GM12878 (cell line): ENCODE data around the gene ELOA2. TPM values are rescaled to one million over a fixed set of nuclear protein-coding genes. Genes with fewer than 3 reads are reported as not detected.

Experiments used
- ATAC-seq: fragments of 200-7000 bp; cut with Tn5 transposase; 3 replicates; pipeline ENCODE4 v1.9.1; 2020; ENCODE audit warnings: mild to moderate bottlenecking, moderate library complexity
- BruUV-seq: library from RNA; stranded (reverse); fragments of 400-500 nt; replicated peaks from 2 replicates; lab custom pipeline; 2021; lab: Mats Ljungman, UMichigan
- CTCF ChIA-PET: fragments of 300-600 bp; sonication (Branson Sonifier 250); formaldehyde crosslinking; extraction: SDS; loops from one replicate; lab custom pipeline; 2021; ENCODE audit warnings: inconsistent platforms; lab: Yijun Ruan, JAX
- POLR2A ChIA-PET: fragments of 350-600 bp; formaldehyde crosslinking; extraction: SDS; loops from one replicate; lab custom pipeline; 2021; ENCODE audit warnings: inconsistent platforms; lab: Charles Lee
- RAD21 ChIA-PET: fragments of 300-600 bp; sonication (Branson Sonifier 250); formaldehyde crosslinking; loops from one replicate; lab custom pipeline; 2023; ENCODE audit warnings: antibody characterized with exemption; ENCODE audit not compliant: unreplicated experiment; lab: Charles Lee
- SMC1A ChIA-PET: fragments of 300-600 bp; sonication (Branson Sonifier 250); formaldehyde crosslinking; loops from one replicate; lab custom pipeline; 2023; ENCODE audit not compliant: unreplicated experiment, uncharacterized antibody; lab: Charles Lee
- DNase-seq: peaks from one replicate; pipeline ENCODE4 v3.0.0-alpha.2; 2011; ENCODE audit warnings: low read depth, low spot score
- FAIRE-seq: peaks from 3 replicates; lab custom pipeline; 2011; peaks lifted over from hg19 to GRCh38; lab: Jason Lieb, UNC
- H2AFZ ChIP-seq: 2 replicates; pipeline ENCODE4 v1.6.0; 2011; ENCODE audit warnings: low read depth, low read length, control low read depth; ENCODE audit not compliant: control insufficient read depth
- H3K27ac ChIP-seq: 2 replicates; pipeline ENCODE4 v1.5.1; 2011; ENCODE audit warnings: control low read depth; ENCODE audit not compliant: control insufficient read depth, insufficient read depth
- H3K27me3 ChIP-seq, 2 experiments: replicated peaks in 1 of 2; 2 replicates each; pipeline versions ENCODE4 v1.6.0 to v1.6.1; 2011; ENCODE audit warnings: low read length in 1 of 2; ENCODE audit not compliant: control insufficient read depth in 2 of 2, insufficient read depth in 2 of 2
- H3K36me3 ChIP-seq, 2 experiments: 2 replicates each; pipeline ENCODE4 v1.5.1; 2011; ENCODE audit warnings: low read length in 1 of 2; ENCODE audit not compliant: control insufficient read depth in 2 of 2, insufficient read depth in 2 of 2
- H3K4me1 ChIP-seq: 2 replicates; pipeline ENCODE4 v1.6.1; 2011; ENCODE audit warnings: mild to moderate bottlenecking, low read length, moderate library complexity, mixed read lengths; ENCODE audit not compliant: control insufficient read depth, insufficient read depth
- H3K4me2 ChIP-seq: 2 replicates; pipeline ENCODE4 v1.6.0; 2011; ENCODE audit warnings: control low read depth; ENCODE audit not compliant: control insufficient read depth, insufficient read depth
- H3K4me3 ChIP-seq: fragments of 200-600 bp; sonication (generic); 2 replicates; pipeline ENCODE4 v1.5.1; 2016
- H3K79me2 ChIP-seq: 2 replicates; pipeline ENCODE4 v1.6.0; 2011; ENCODE audit warnings: low read length; ENCODE audit not compliant: control insufficient read depth, insufficient read depth
- H3K9ac ChIP-seq: 2 replicates; pipeline ENCODE4 v1.8.0; 2011; ENCODE audit warnings: low read length, control low read depth, mixed read lengths; ENCODE audit not compliant: control insufficient read depth, insufficient read depth
- H3K9me3 ChIP-seq: replicated peaks from 3 replicates; pipeline ENCODE4 v1.5.1; 2011; ENCODE audit warnings: mild to moderate bottlenecking, low read length; ENCODE audit not compliant: control insufficient read depth, insufficient read depth
- H4K20me1 ChIP-seq: 2 replicates; pipeline ENCODE4 v1.6.0; 2011; ENCODE audit not compliant: control insufficient read depth, insufficient read depth
- CHD2 ChIP-seq: IDR thresholded peaks from 2 replicates; pipeline ENCODE4 v1.6.1; 2011; ENCODE audit warnings: low read depth, low read length, improper control_type of control experiment, borderline replicate concordance
- CHD4 ChIP-seq: fragments of 200-600 bp; sonication (generic); IDR thresholded peaks from 2 replicates; pipeline ENCODE4 v1.6.1; 2016; ENCODE audit warnings: mild to moderate bottlenecking
- CREM ChIP-seq: IDR thresholded peaks from 2 replicates; pipeline ENCODE4 v1.6.1; 2014; ENCODE audit warnings: antibody characterized with exemption, low read depth
- IRF4 ChIP-seq: IDR thresholded peaks from 2 replicates; pipeline ENCODE4 v1.6.1; 2011; ENCODE audit warnings: low read depth, low read length
- POLR2AphosphoS5 ChIP-seq: IDR thresholded peaks from 2 replicates; pipeline ENCODE4 v1.6.1; 2011; ENCODE audit warnings: mild to moderate bottlenecking, low read length, inconsistent platforms
- POU2F2 ChIP-seq: IDR thresholded peaks from 3 replicates; pipeline ENCODE4 v1.6.1; 2011; ENCODE audit warnings: low read depth, mild to moderate bottlenecking, low read length, borderline replicate concordance
- SPI1 ChIP-seq: IDR thresholded peaks from 2 replicates; pipeline ENCODE4 v1.6.1; 2011; ENCODE audit warnings: low read depth, mild to moderate bottlenecking, low read length, moderate library complexity, borderline replicate concordance; ENCODE audit not compliant: insufficient read depth
- ZNF207 ChIP-seq: fragments of 450-650 bp; IDR thresholded peaks from 2 replicates; pipeline ENCODE4 v1.6.1; 2014; ENCODE audit warnings: antibody characterized with exemption, mild to moderate bottlenecking, borderline replicate concordance
- ZNF384 ChIP-seq: IDR thresholded peaks from 2 replicates; pipeline ENCODE4 v1.6.1; 2012; ENCODE audit warnings: low read depth, mild to moderate bottlenecking, low read length, improper control_type of control experiment, borderline replicate concordance
- WGBS: methylation state at CpG from one replicate; pipeline ENCODE4 v1.1.6; 2016; ENCODE audit warnings: low lambda C conversion rate; ENCODE audit not compliant: insufficient replicate concordance, insufficient coverage; ENCODE audit errors: missing lambda C conversion rate; 5-methylcytosine and 5-hydroxymethylcytosine counted together
- in situ Hi-C: fragments of 300-500 bp; cut with MboI; formaldehyde crosslinking; loops from 9 replicates; pipeline ENCODE4 v1.14.3; 2018; ENCODE audit warnings: mixed read lengths
- intact Hi-C: fragments of 100-400 bp; cut with micrococcal nuclease; formaldehyde crosslinking; loops from one replicate; pipeline ENCODE4 v1.14.2; 2022; ENCODE audit not compliant: unreplicated experiment
- polyA plus RNA-seq, 11 experiments: library from polyadenylated mRNA; depleted of rRNA in 4 of 11; unstranded in 6 of 11; stranded (reverse) in 5 of 11; fragments of >200 nt; fragmentation: Nextera tagmentation in 4 of 11; fragmentation: Illumina TruSeq in 1 of 11; extraction: Ambion mirVana in 4 of 11; extraction: Trizol in 1 of 11; gene quantifications; 1 replicate in 1 of 11; 2 replicates in 10 of 11; pipeline versions ENCODE4 v1.2.1 to v1.2.3, GENCODE V29; 2011 to 2016; ENCODE audit warnings: inconsistent platforms in 2 of 11, missing spikeins in 2 of 11, low read depth in 1 of 11
- total RNA-seq, 4 experiments: library from RNA; depleted of rRNA in 3 of 4; stranded (reverse); fragments of >200 nt in 3 of 4; fragmentation: Illumina TruSeq in 1 of 4; extraction: Trizol in 1 of 4; gene quantifications; 2 replicates each; pipeline versions ENCODE4 v1.2.1 to v1.2.3, GENCODE V29; 2013 to 2021
- TF ChIP-seq, protein P1 (sequence below), 3 experiments: IDR thresholded peaks in 2 of 3; conservative IDR thresholded peaks in 1 of 3; 2 replicates each; pipeline ENCODE4 v1.5.1; 2011; ENCODE audit warnings: low read depth in 3 of 3, low read length in 3 of 3, mild to moderate bottlenecking in 3 of 3, control low read depth in 2 of 3, moderate library complexity in 2 of 3, inconsistent platforms in 1 of 3, mixed read lengths in 1 of 3; ENCODE audit not compliant: control insufficient read depth in 2 of 3, insufficient read depth in 1 of 3; ENCODE audit errors: extremely low read depth in 1 of 3
- TF ChIP-seq, protein P2 (sequence below): IDR thresholded peaks from 2 replicates; pipeline ENCODE4 v1.6.1; 2012; ENCODE audit warnings: low read length, inconsistent platforms
- TF ChIP-seq, protein P3 (sequence below): fragments of 450-650 bp; IDR thresholded peaks from 2 replicates; pipeline ENCODE4 v1.6.1; 2017; ENCODE audit warnings: mild to moderate bottlenecking
- TF ChIP-seq, protein P4 (sequence below): IDR thresholded peaks from 2 replicates; pipeline ENCODE4 v1.6.1; 2011; ENCODE audit warnings: low read depth, mild to moderate bottlenecking, low read length, moderate library complexity, borderline replicate concordance; ENCODE audit errors: extremely low read depth

The ELOA2 gene
- total and polyA plus RNA-seq, 10 of the 15 experiments (the other 5 are each of a cell fraction or from before 2014, with no cell fraction given) = not detected

DNA sequence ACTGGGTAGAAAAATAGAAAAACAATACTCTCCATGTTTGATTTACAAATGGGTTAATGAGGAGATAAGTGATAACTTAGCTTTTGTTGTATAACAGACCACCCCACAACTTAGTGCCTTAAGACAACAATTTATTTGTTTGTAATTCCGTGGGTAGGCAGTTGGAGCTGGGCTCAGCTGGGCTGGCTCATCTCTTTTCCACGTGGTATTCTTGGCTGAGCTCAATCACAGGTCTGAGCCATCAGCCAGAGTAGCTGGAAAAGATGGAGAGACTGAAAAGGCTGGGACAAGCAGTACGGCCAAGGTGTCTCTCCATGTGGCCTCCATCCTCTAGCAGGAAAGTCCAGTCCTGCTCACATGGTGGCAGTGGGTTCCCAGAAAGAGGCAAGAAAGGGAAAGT, 32.2 kb upstream of the ELOA2 start (continued):
- no peak for TF ChIP-seq ZNF207
- no peak for TF ChIP-seq IRF4

DNA sequence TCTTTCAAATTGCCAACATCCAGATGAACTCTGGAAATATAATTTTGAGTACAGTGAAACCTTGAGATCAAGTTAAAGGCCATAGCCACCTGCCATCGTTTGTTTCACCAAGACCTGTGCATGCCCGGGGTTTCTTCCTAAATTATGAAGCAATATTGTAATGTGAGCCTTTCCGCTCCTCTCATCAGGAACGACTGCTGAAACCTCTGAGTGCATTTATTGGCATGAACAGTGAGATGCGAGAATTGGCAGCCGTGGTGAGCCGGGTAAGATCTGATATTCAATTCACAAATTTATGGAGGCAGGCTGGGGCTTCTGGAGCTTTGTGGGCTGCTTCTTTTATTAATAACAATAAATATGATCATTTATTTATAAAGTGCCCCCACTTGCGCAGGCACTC, 27.7 kb upstream of the ELOA2 start:
- H3K4me3 ChIP-seq = no peak overlapping the region
- in situ Hi-C loops = no loop called here
- ATAC-seq (no peak), DNase-seq (no peak), FAIRE-seq (no peak)
- intact Hi-C loops = no loop called here
- no peaks in the 10 kb centered on the region for H3K4me1 ChIP-seq
- H3K79me2 ChIP-seq = no peaks in the 10 kb centered on the region
- SMC1A ChIA-PET = interaction anchor here (1.3 kb wide), 1 partner anchor 12 kb away, joined by 5 read pairs; no protein-coding TSS in a partner anchor
- H3K36me3 ChIP-seq = no peaks in the 10 kb centered on the region
- POLR2A ChIA-PET = no interaction called here
- no peak overlapping the region for H3K9ac ChIP-seq
- no TSS peak for BruUV-seq
- H3K9me3 ChIP-seq = no peaks in the 10 kb centered on the region
- no peak overlapping the region for H2AFZ ChIP-seq
- WGBS = 41% methylated on average over 8 of the region's 8 CpGs
- no peak overlapping the region for H3K4me2 ChIP-seq
- no peaks in the 10 kb centered on the region for H3K27me3 ChIP-seq
- no peaks in the 10 kb centered on the region for H4K20me1 ChIP-seq
- RAD21 ChIA-PET = no interaction called here
- no peak overlapping the region for H3K27ac ChIP-seq
- CTCF ChIA-PET = interaction anchor here (1.1 kb wide), 1 partner anchor 142 kb away, joined by 3 read pairs; no protein-coding TSS in a partner anchor
- TF ChIP-seq POLR2AphosphoS5 (no peak), ZNF384 (no peak), SPI1 (no peak), CREM (no peak), CHD2 (no peak), CHD4 (no peak), POU2F2 (no peak)
- TF ChIP-seq, protein P1, sequence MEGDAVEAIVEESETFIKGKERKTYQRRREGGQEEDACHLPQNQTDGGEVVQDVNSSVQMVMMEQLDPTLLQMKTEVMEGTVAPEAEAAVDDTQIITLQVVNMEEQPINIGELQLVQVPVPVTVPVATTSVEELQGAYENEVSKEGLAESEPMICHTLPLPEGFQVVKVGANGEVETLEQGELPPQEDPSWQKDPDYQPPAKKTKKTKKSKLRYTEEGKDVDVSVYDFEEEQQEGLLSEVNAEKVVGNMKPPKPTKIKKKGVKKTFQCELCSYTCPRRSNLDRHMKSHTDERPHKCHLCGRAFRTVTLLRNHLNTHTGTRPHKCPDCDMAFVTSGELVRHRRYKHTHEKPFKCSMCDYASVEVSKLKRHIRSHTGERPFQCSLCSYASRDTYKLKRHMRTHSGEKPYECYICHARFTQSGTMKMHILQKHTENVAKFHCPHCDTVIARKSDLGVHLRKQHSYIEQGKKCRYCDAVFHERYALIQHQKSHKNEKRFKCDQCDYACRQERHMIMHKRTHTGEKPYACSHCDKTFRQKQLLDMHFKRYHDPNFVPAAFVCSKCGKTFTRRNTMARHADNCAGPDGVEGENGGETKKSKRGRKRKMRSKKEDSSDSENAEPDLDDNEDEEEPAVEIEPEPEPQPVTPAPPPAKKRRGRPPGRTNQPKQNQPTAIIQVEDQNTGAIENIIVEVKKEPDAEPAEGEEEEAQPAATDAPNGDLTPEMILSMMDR (IDR thresholded peaks at IDR 0.05 in 2 of 3, conservative IDR thresholded peaks at IDR 0.05 in 1 of 3; ENCODE audit: control insufficient read depth in 2 of 3, extremely low read depth in 1 of 3, insufficient read depth in 1 of 3, low read depth in 3 of 3, low read length in 3 of 3) = no peak
- TF ChIP-seq, protein P2, sequence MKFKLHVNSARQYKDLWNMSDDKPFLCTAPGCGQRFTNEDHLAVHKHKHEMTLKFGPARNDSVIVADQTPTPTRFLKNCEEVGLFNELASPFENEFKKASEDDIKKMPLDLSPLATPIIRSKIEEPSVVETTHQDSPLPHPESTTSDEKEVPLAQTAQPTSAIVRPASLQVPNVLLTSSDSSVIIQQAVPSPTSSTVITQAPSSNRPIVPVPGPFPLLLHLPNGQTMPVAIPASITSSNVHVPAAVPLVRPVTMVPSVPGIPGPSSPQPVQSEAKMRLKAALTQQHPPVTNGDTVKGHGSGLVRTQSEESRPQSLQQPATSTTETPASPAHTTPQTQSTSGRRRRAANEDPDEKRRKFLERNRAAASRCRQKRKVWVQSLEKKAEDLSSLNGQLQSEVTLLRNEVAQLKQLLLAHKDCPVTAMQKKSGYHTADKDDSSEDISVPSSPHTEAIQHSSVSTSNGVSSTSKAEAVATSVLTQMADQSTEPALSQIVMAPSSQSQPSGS = no peak
- TF ChIP-seq, protein P3, sequence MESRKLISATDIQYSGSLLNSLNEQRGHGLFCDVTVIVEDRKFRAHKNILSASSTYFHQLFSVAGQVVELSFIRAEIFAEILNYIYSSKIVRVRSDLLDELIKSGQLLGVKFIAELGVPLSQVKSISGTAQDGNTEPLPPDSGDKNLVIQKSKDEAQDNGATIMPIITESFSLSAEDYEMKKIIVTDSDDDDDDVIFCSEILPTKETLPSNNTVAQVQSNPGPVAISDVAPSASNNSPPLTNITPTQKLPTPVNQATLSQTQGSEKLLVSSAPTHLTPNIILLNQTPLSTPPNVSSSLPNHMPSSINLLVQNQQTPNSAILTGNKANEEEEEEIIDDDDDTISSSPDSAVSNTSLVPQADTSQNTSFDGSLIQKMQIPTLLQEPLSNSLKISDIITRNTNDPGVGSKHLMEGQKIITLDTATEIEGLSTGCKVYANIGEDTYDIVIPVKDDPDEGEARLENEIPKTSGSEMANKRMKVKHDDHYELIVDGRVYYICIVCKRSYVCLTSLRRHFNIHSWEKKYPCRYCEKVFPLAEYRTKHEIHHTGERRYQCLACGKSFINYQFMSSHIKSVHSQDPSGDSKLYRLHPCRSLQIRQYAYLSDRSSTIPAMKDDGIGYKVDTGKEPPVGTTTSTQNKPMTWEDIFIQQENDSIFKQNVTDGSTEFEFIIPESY = no peak
- TF ChIP-seq, protein P4, sequence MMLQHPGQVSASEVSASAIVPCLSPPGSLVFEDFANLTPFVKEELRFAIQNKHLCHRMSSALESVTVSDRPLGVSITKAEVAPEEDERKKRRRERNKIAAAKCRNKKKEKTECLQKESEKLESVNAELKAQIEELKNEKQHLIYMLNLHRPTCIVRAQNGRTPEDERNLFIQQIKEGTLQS = no peak
